IMR-90 (cell line): ENCODE data around the gene SNAP23. TPM values are rescaled to one million over a fixed set of nuclear protein-coding genes. Genes with fewer than 3 reads are reported as not detected.

ENCODE experiments used
- ATAC-seq: fragments of 200-7000 bp; cut with Tn5 transposase; 2 replicates; pipeline ENCODE4 v1.9.1; 2020; ENCODE audit warnings: low read depth, mild to moderate bottlenecking, moderate library complexity
- BruUV-seq: library from RNA; stranded (reverse); fragments of 400-500 nt; replicated peaks from 2 replicates; lab custom pipeline; 2021; lab: Mats Ljungman, UMichigan
- CTCF ChIA-PET: fragments of 300-600 bp; formaldehyde crosslinking; extraction: SDS; loops from one replicate; lab custom pipeline; 2021; ENCODE audit warnings: antibody characterized with exemption; lab: Yijun Ruan, JAX
- POLR2A ChIA-PET: fragments of 300-600 bp; sonication (Branson Sonifier 250); formaldehyde crosslinking; loops from one replicate; lab custom pipeline; 2022; ENCODE audit warnings: antibody characterized with exemption; ENCODE audit not compliant: unreplicated experiment; lab: Charles Lee
- DNase-seq: peaks from one replicate; pipeline ENCODE4 v3.0.0; 2013
- H2AFZ ChIP-seq: replicated peaks from 2 replicates; pipeline ENCODE3; 2013; ENCODE audit warnings: low read length, mild to moderate bottlenecking; ENCODE audit not compliant: poor library complexity
- H2AK5ac ChIP-seq: 2 replicates; pipeline ENCODE4 v1.6.1; 2013; ENCODE audit warnings: low read depth, low read length, inconsistent platforms
- H2AK9ac ChIP-seq: replicated peaks from 2 replicates; pipeline ENCODE3; 2013; ENCODE audit warnings: mild to moderate bottlenecking, low read depth, low read length, moderate library complexity; ENCODE audit not compliant: poor library complexity
- H2BK120ac ChIP-seq: 2 replicates; pipeline ENCODE4 v1.6.1; 2013; ENCODE audit warnings: low read depth, low read length, inconsistent platforms
- H2BK15ac ChIP-seq: 3 replicates; pipeline ENCODE4 v1.6.1; 2013; ENCODE audit warnings: low read depth, low read length, inconsistent platforms
- H2BK20ac ChIP-seq: 2 replicates; pipeline ENCODE4 v1.6.1; 2013; ENCODE audit warnings: low read depth, mild to moderate bottlenecking, inconsistent platforms, low read length, moderate library complexity
- H2BK5ac ChIP-seq: 2 replicates; pipeline ENCODE4 v1.6.1; 2013; ENCODE audit warnings: mild to moderate bottlenecking, low read depth, low read length, inconsistent platforms; ENCODE audit not compliant: poor library complexity, severe bottlenecking
- H3K14ac ChIP-seq: replicated peaks from 2 replicates; pipeline ENCODE4 v1.6.1; 2013; ENCODE audit warnings: low read depth, low read length, inconsistent platforms
- H3K18ac ChIP-seq: 2 replicates; pipeline ENCODE4 v1.6.1; 2013; ENCODE audit warnings: low read depth, low read length, control low read depth
- H3K23ac ChIP-seq: 2 replicates; pipeline ENCODE4 v1.6.1; 2013; ENCODE audit warnings: low read depth, low read length, inconsistent platforms
- H3K27ac ChIP-seq: 2 replicates; pipeline ENCODE4 v1.5.1; 2013; ENCODE audit warnings: mild to moderate bottlenecking, control low read depth, low read length; ENCODE audit not compliant: insufficient read depth
- H3K27me3 ChIP-seq: 2 replicates; pipeline ENCODE4 v1.6.1; 2013; ENCODE audit warnings: low read length; ENCODE audit not compliant: control insufficient read depth, insufficient read depth
- H3K36me3 ChIP-seq: 2 replicates; pipeline ENCODE4 v1.6.1; 2013; ENCODE audit warnings: low read length, mixed read lengths; ENCODE audit not compliant: control insufficient read depth, insufficient read depth
- H3K4ac ChIP-seq: 2 replicates; pipeline ENCODE4 v1.6.1; 2013; ENCODE audit warnings: low read depth, low read length, inconsistent platforms
- H3K4me1 ChIP-seq: 2 replicates; pipeline ENCODE4 v1.6.1; 2013; ENCODE audit warnings: low read length, mixed read lengths; ENCODE audit not compliant: control insufficient read depth, insufficient read depth
- H3K4me2 ChIP-seq: 2 replicates; pipeline ENCODE4 v1.6.1; 2013; ENCODE audit warnings: low read depth, mild to moderate bottlenecking, control low read depth, low read length, moderate library complexity
- H3K4me3 ChIP-seq: 2 replicates; pipeline ENCODE4 v1.5.1; 2013; ENCODE audit warnings: low read depth, mild to moderate bottlenecking, control low read depth, low read length, moderate library complexity; ENCODE audit not compliant: insufficient read depth
- H3K56ac ChIP-seq: 2 replicates; pipeline ENCODE4 v1.6.1; 2013; ENCODE audit warnings: low read length, inconsistent platforms; ENCODE audit not compliant: insufficient read depth; ENCODE audit errors: extremely low read depth
- H3K79me1 ChIP-seq, 2 experiments: 2 replicates each; pipeline ENCODE4 v1.6.1; 2013; ENCODE audit warnings: low read length in 2 of 2, inconsistent platforms in 1 of 2, low read depth in 1 of 2
- H3K9ac ChIP-seq: 2 replicates; pipeline ENCODE4 v1.6.1; 2013; ENCODE audit warnings: low read depth, low read length, control low read depth
- H3K9me1 ChIP-seq: 2 replicates; pipeline ENCODE4 v1.6.1; 2013; ENCODE audit warnings: low read length, inconsistent platforms; ENCODE audit not compliant: insufficient read depth
- H3K9me3 ChIP-seq: 2 replicates; pipeline ENCODE4 v1.6.1; 2013; ENCODE audit warnings: low read length; ENCODE audit not compliant: control insufficient read depth, insufficient read depth
- H4K20me1 ChIP-seq: 2 replicates; pipeline ENCODE4 v1.6.1; 2013; ENCODE audit warnings: low read length, inconsistent platforms; ENCODE audit not compliant: insufficient read depth
- H4K5ac ChIP-seq: 2 replicates; pipeline ENCODE4 v1.6.1; 2013; ENCODE audit warnings: mild to moderate bottlenecking, low read depth, low read length, control low read depth
- H4K8ac ChIP-seq, 2 experiments: 2 replicates each; pipeline ENCODE4 v1.6.1; 2013; ENCODE audit warnings: low read depth in 2 of 2, low read length in 2 of 2, control low read depth in 1 of 2, inconsistent platforms in 1 of 2
- H4K91ac ChIP-seq: 2 replicates; pipeline ENCODE4 v1.6.1; 2013; ENCODE audit warnings: low read depth, low read length, inconsistent platforms; ENCODE audit not compliant: insufficient read depth
- BHLHE40 ChIP-seq: fragments of 150-350 bp; IDR thresholded peaks from 2 replicates; pipeline ENCODE4 v1.6.1; 2016; ENCODE audit warnings: mild to moderate bottlenecking, low read depth, low read length
- CEBPB ChIP-seq: IDR thresholded peaks from 2 replicates; pipeline ENCODE4 v1.6.1; 2012; ENCODE audit warnings: low read depth, low read length, improper control_type of control experiment
- FOS ChIP-seq: fragments of 150-350 bp; IDR thresholded peaks from 2 replicates; pipeline ENCODE4 v1.6.1; 2016; ENCODE audit warnings: low read depth, low read length
- MAFK ChIP-seq: IDR thresholded peaks from 2 replicates; pipeline ENCODE4 v1.6.1; 2012; ENCODE audit warnings: low read depth, low read length, improper control_type of control experiment
- MAZ ChIP-seq: IDR thresholded peaks from 2 replicates; pipeline ENCODE4 v1.6.1; 2012; ENCODE audit warnings: low read depth, mild to moderate bottlenecking, low read length, improper control_type of control experiment, moderate library complexity, borderline replicate concordance
- MXI1 ChIP-seq: IDR thresholded peaks from 2 replicates; pipeline ENCODE4 v1.6.1; 2012; ENCODE audit warnings: low read depth, mild to moderate bottlenecking, low read length, moderate library complexity, borderline replicate concordance
- NFE2L2 ChIP-seq: fragments of 150-350 bp; IDR thresholded peaks from 2 replicates; pipeline ENCODE4 v1.6.1; 2016; ENCODE audit warnings: low read depth, mild to moderate bottlenecking, low read length
- POLR2A ChIP-seq: IDR thresholded peaks from 2 replicates; pipeline ENCODE4 v1.6.1; 2012; ENCODE audit warnings: mild to moderate bottlenecking, low read depth, low read length
- RAD21 ChIP-seq: IDR thresholded peaks from 2 replicates; pipeline ENCODE4 v1.6.1; 2012; ENCODE audit warnings: low read length, improper control_type of control experiment
- RCOR1 ChIP-seq: IDR thresholded peaks from 2 replicates; pipeline ENCODE4 v1.6.1; 2012; ENCODE audit warnings: mild to moderate bottlenecking, low read length, improper control_type of control experiment; ENCODE audit not compliant: insufficient replicate concordance
- RFX5 ChIP-seq: IDR thresholded peaks from 2 replicates; pipeline ENCODE4 v1.8.0; 2012; ENCODE audit warnings: low read depth, mild to moderate bottlenecking, low read length, moderate library complexity
- SMC3 ChIP-seq: fragments of 150-350 bp; IDR thresholded peaks from 2 replicates; pipeline ENCODE4 v1.6.1; 2016; ENCODE audit warnings: low read depth, mild to moderate bottlenecking, antibody characterized with exemption, low read length, moderate library complexity
- WGBS, 2 experiments: methylation state at CpG; one replicate each; pipeline versions ENCODE4 v1.1.5 to v1.1.7; 2013; ENCODE audit warnings: missing lambda C conversion rate in 2 of 2; ENCODE audit not compliant: insufficient read length in 1 of 2; ENCODE audit errors: extremely low coverage in 2 of 2; 5-methylcytosine and 5-hydroxymethylcytosine counted together
- dilution Hi-C: fragments of 300-500 bp; cut with HindIII; formaldehyde crosslinking; loops from one replicate; pipeline ENCODE4 v1.14.3; 2018; ENCODE audit warnings: low sequenced_read_pairs; ENCODE audit not compliant: unreplicated experiment
- in situ Hi-C: fragments of 300-500 bp; cut with MboI; formaldehyde crosslinking; loops from 3 replicates; pipeline ENCODE4 v1.14.3; 2019; ENCODE audit warnings: low sequenced_read_pairs, inconsistent platforms, mixed read lengths
- intact Hi-C: fragments of 100-400 bp; cut with micrococcal nuclease; formaldehyde crosslinking; loops from 2 replicates; pipeline ENCODE4 v1.10.0; 2022
- polyA plus RNA-seq, 3 experiments: library from polyadenylated mRNA; depleted of rRNA; stranded (reverse); fragments of >200 nt; gene quantifications; 2 replicates each; pipeline ENCODE4 v1.2.3, GENCODE V29; 2012; ENCODE audit warnings: low replicate concordance in 1 of 3
- total RNA-seq: library from RNA; depleted of rRNA; stranded (reverse); fragments of >200 nt; gene quantifications from 2 replicates; pipeline ENCODE4 v1.2.3, GENCODE V29; 2012
- TF ChIP-seq, protein P1 (sequence below): conservative IDR thresholded peaks from 2 replicates; pipeline ENCODE4 v1.5.1; 2012; ENCODE audit warnings: mild to moderate bottlenecking, low read depth, low read length, improper control_type of control experiment
- TF ChIP-seq, protein P2 (sequence below): fragments of 150-350 bp; IDR thresholded peaks from 2 replicates; pipeline ENCODE4 v1.6.1; 2017; ENCODE audit warnings: mild to moderate bottlenecking, antibody characterized with exemption, low read length, low read depth

The SNAP23 gene
- total and polyA plus RNA-seq, 2 of the 4 experiments (the other 2 are of a cell fraction): 36.0 to 45.5 TPM

DNA sequence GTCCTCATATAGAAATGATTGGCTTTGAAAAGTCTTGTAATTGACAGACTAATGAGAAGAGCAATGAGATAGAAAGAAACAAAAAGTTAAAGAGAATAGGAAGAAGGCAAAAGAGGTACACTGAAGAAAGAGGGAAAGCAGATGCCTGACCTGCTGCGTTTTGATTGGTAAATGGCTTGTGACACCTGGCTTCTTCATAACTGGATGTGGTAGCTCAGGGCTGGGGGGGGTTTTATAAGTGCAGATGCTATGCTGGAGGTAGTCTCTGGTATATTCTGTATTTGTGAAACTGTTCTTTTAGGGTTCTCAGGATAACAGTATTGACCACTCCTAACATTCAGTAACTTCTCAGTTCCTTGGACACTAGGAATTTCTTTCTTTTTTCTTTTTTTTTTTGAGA is 81.3 kb downstream of the SNAP23 start:
- H3K4me2 ChIP-seq: no peak overlapping the region
- no peaks in the 10 kb centered on the region for H3K9me3 ChIP-seq
- no peak overlapping the region for H3K4ac ChIP-seq
- BruUV-seq: no TSS peak
- 100% methylated on average over 1 of the region's 1 CpG; no CpG with 5 or more reads in 1 of the 2 experiments for WGBS, 2 experiments
- no peak overlapping the region for H2BK15ac ChIP-seq
- H2AFZ ChIP-seq: no peak overlapping the region
- no peak for TF ChIP-seq POLR2A
- no peak for TF ChIP-seq MXI1
- no peak for TF ChIP-seq RFX5
- no peak for TF ChIP-seq MAZ
- TF ChIP-seq RCOR1: no peak
- TF ChIP-seq BHLHE40: no peak
- no peak for TF ChIP-seq MAFK
- TF ChIP-seq, protein P1, sequence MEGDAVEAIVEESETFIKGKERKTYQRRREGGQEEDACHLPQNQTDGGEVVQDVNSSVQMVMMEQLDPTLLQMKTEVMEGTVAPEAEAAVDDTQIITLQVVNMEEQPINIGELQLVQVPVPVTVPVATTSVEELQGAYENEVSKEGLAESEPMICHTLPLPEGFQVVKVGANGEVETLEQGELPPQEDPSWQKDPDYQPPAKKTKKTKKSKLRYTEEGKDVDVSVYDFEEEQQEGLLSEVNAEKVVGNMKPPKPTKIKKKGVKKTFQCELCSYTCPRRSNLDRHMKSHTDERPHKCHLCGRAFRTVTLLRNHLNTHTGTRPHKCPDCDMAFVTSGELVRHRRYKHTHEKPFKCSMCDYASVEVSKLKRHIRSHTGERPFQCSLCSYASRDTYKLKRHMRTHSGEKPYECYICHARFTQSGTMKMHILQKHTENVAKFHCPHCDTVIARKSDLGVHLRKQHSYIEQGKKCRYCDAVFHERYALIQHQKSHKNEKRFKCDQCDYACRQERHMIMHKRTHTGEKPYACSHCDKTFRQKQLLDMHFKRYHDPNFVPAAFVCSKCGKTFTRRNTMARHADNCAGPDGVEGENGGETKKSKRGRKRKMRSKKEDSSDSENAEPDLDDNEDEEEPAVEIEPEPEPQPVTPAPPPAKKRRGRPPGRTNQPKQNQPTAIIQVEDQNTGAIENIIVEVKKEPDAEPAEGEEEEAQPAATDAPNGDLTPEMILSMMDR: no peak
- no peak for TF ChIP-seq NFE2L2
- no peak for TF ChIP-seq SMC3
- TF ChIP-seq CEBPB: no peak
- no peak for TF ChIP-seq RAD21
- TF ChIP-seq, protein P2, sequence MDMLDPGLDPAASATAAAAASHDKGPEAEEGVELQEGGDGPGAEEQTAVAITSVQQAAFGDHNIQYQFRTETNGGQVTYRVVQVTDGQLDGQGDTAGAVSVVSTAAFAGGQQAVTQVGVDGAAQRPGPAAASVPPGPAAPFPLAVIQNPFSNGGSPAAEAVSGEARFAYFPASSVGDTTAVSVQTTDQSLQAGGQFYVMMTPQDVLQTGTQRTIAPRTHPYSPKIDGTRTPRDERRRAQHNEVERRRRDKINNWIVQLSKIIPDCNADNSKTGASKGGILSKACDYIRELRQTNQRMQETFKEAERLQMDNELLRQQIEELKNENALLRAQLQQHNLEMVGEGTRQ: no peak
- no peak for TF ChIP-seq FOS
- no peak overlapping the region for H3K14ac ChIP-seq
- intact Hi-C loops: loop anchor here (5.0 kb wide), 1 partner anchor 76 kb away; no protein-coding TSS in a partner anchor
- H2AK9ac ChIP-seq: no peak overlapping the region
- H3K9ac ChIP-seq: no peak overlapping the region
- H3K27me3 ChIP-seq: no peaks in the 10 kb centered on the region
- POLR2A ChIA-PET: no interaction called here
- no peak overlapping the region for H2AK5ac ChIP-seq
- H4K8ac ChIP-seq: no peak overlapping the region
- no peak overlapping the region for H2BK120ac ChIP-seq
- peaks cover 21 to 37% of the 10 kb centered on the region in 2 experiments for H3K79me1 ChIP-seq
- no peak overlapping the region for H4K5ac ChIP-seq
- no peaks in the 10 kb centered on the region for H4K20me1 ChIP-seq
- CTCF ChIA-PET: no interaction called here
- no peak overlapping the region for H3K4me3 ChIP-seq
- H3K56ac ChIP-seq: no peak overlapping the region
- H2BK5ac ChIP-seq: no peak overlapping the region
- no peak overlapping the region for H3K27ac ChIP-seq
- no peak for ATAC-seq
- 0 out of 2 replicates have a peak, but pooled peaks cover 4% of the 10 kb centered on the region for H3K9me1 ChIP-seq
- no peaks in the 10 kb centered on the region for H3K36me3 ChIP-seq
- H3K4me1 ChIP-seq: peaks cover 4% of the 10 kb centered on the region
- dilution Hi-C loops: no loop called here
- DNase-seq: no peak
- in situ Hi-C loops: no loop called here
- no peak overlapping the region; the same call in 1 of the 2 replicates for H3K23ac ChIP-seq
- no peak overlapping the region for H3K18ac ChIP-seq
- H2BK20ac ChIP-seq: no peak overlapping the region
- H4K91ac ChIP-seq: no peak overlapping the region
